Measurements from ENCODE around the gene CREB3. TPM values are rescaled to one million over a fixed set of nuclear protein-coding genes. Genes with fewer than 3 reads are reported as not detected.

The CREB3 gene
- total RNA-seq, 1 experiment from 2014 or later: 55.1 TPM

GRCh38 chr9:35738924-35739323 lies 6.5 kb downstream of the CREB3 start:
- DNase-seq (ENCODE audit: low read depth): no peak
- in situ Hi-C loops (cut with HindIII; ENCODE audit: low pct_unique_long_range_greater_than_20kb, low sequenced_read_pairs): no loop called here

- no peak for DNase-seq (ENCODE audit: low read depth)
- in situ Hi-C loops (cut with HindIII; ENCODE audit: low pct_unique_long_range_greater_than_20kb, low sequenced_read_pairs): no loop called here
Measured at GRCh38 chr9:35740243-35740642, 7.8 kb downstream of the CREB3 start.

GRCh38 chr9:35741740-35742139 lies 9.3 kb downstream of the CREB3 start:
- no peak for DNase-seq (ENCODE audit: low read depth)
- in situ Hi-C loops (cut with HindIII; ENCODE audit: low pct_unique_long_range_greater_than_20kb, low sequenced_read_pairs): no loop called here

- in situ Hi-C loops (cut with HindIII; ENCODE audit: low pct_unique_long_range_greater_than_20kb, low sequenced_read_pairs): no loop called here
- no peak for DNase-seq (ENCODE audit: low read depth)
Measured at GRCh38 chr9:35743452-35743851, 11.0 kb downstream of the CREB3 start.

- DNase-seq (ENCODE audit: low read depth): no peak
- in situ Hi-C loops (cut with HindIII; ENCODE audit: low pct_unique_long_range_greater_than_20kb, low sequenced_read_pairs): no loop called here
Measured at GRCh38 chr9:35743880-35744518, 11.5 kb downstream of the CREB3 start.

- in situ Hi-C loops (cut with HindIII; ENCODE audit: low pct_unique_long_range_greater_than_20kb, low sequenced_read_pairs): no loop called here
- DNase-seq (ENCODE audit: low read depth): no peak
Measured at GRCh38 chr9:35745569-35745968, 13.1 kb downstream of the CREB3 start.

GRCh38 chr9:35746583-35746982 lies 14.1 kb downstream of the CREB3 start:
- no peak for DNase-seq (ENCODE audit: low read depth)
- in situ Hi-C loops (cut with HindIII; ENCODE audit: low pct_unique_long_range_greater_than_20kb, low sequenced_read_pairs): no loop called here

GRCh38 chr9:35748242-35748857 lies 15.9 kb downstream of the CREB3 start:
- in situ Hi-C loops (cut with HindIII; ENCODE audit: low pct_unique_long_range_greater_than_20kb, low sequenced_read_pairs): no loop called here
- DNase-seq (ENCODE audit: low read depth): no peak

GRCh38 chr9:35748858-35749514 lies 16.5 kb downstream of the CREB3 start, which contains the start of the genes GBA2 and RGP1:
Gene GBA2, minus strand, starts transcription at chr9:35749228. Its CDS starts 524 bp downstream, at chr9:35748704.
Gene RGP1, plus strand, starts transcription at chr9:35749287. Its CDS starts 469 bp downstream, at chr9:35749756.
- in situ Hi-C loops (cut with HindIII; ENCODE audit: low pct_unique_long_range_greater_than_20kb, low sequenced_read_pairs): no loop called here
- DNase-seq (ENCODE audit: low read depth): peak; percentile 70

GRCh38 chr9:35749515-35750255 lies 17.2 kb downstream of the CREB3 start:
- in situ Hi-C loops (cut with HindIII; ENCODE audit: low pct_unique_long_range_greater_than_20kb, low sequenced_read_pairs): no loop called here
- no peak for DNase-seq (ENCODE audit: low read depth)

- no peak for DNase-seq (ENCODE audit: low read depth)
- in situ Hi-C loops (cut with HindIII; ENCODE audit: low pct_unique_long_range_greater_than_20kb, low sequenced_read_pairs): no loop called here
Measured at GRCh38 chr9:35750256-35750531, 17.7 kb downstream of the CREB3 start.

- no peak for DNase-seq (ENCODE audit: low read depth)
- in situ Hi-C loops (cut with HindIII; ENCODE audit: low pct_unique_long_range_greater_than_20kb, low sequenced_read_pairs): no loop called here
Measured at GRCh38 chr9:35753466-35753865, 21.0 kb downstream of the CREB3 start.

GRCh38 chr9:35754264-35754663 lies 21.8 kb downstream of the CREB3 start, which contains the start of gene MSMP:
Gene MSMP, minus strand, starts transcription at chr9:35754276. Its CDS starts 147 bp downstream, at chr9:35754129.
- in situ Hi-C loops (cut with HindIII; ENCODE audit: low pct_unique_long_range_greater_than_20kb, low sequenced_read_pairs): no loop called here
- DNase-seq (ENCODE audit: low read depth): no peak

- no peak for DNase-seq (ENCODE audit: low read depth)
- in situ Hi-C loops (cut with HindIII; ENCODE audit: low pct_unique_long_range_greater_than_20kb, low sequenced_read_pairs): no loop called here
Measured at GRCh38 chr9:35755071-35755470, 22.6 kb downstream of the CREB3 start.

- DNase-seq (ENCODE audit: low read depth): peak; percentile 50
- in situ Hi-C loops (cut with HindIII; ENCODE audit: low pct_unique_long_range_greater_than_20kb, low sequenced_read_pairs): no loop called here
Measured at GRCh38 chr9:35756275-35757225, 24.1 kb downstream of the CREB3 start.

GRCh38 chr9:35757226-35757891 lies 24.9 kb downstream of the CREB3 start:
- DNase-seq (ENCODE audit: low read depth): peak; percentile 65

GRCh38 chr9:35757892-35758275 lies 25.4 kb downstream of the CREB3 start:
- in situ Hi-C loops (cut with HindIII; ENCODE audit: low pct_unique_long_range_greater_than_20kb, low sequenced_read_pairs): no loop called here
- no peak for DNase-seq (ENCODE audit: low read depth)

More at GRCh38 chr9:35757226-35757891, 24.9 kb downstream of the CREB3 start:
- in situ Hi-C loops (cut with HindIII; ENCODE audit: low pct_unique_long_range_greater_than_20kb, low sequenced_read_pairs): no loop called here
